Kidney (tissue), 14 donors: Measurements from ENCODE around the gene CIRBP. TPM values are rescaled to one million over a fixed set of nuclear protein-coding genes. Genes with fewer than 3 reads are reported as not detected.
A peak's percentile ranks its signal among the peaks of the same experiment; 100 is the strongest.

Experiments used
- DNase-seq, 5 donors: peaks; one replicate each; pipeline ENCODE4 v3.0.0-alpha.2; 2013 to 2020
- FAIRE-seq: peaks from 2 replicates; lab custom pipeline; 2012; peaks lifted over from hg19 to GRCh38; lab: Jason Lieb, UNC
- H3K27ac ChIP-seq, 2 donors: one replicate each; pipeline ENCODE4 v1.7.0; 2013; ENCODE audit warnings: low read depth in 2 of 2, low read length in 2 of 2, inconsistent platforms in 1 of 2
- H3K27me3 ChIP-seq: one replicate; pipeline ENCODE4 v1.7.1; 2013; ENCODE audit warnings: low read length, inconsistent platforms; ENCODE audit not compliant: control insufficient read depth, insufficient read depth
- H3K36me3 ChIP-seq, 3 donors: one replicate each; pipeline versions ENCODE4 v1.7.0 to v1.7.1; 2013; ENCODE audit warnings: low read length in 3 of 3, control low read depth in 1 of 3, inconsistent platforms in 1 of 3; ENCODE audit not compliant: insufficient read depth in 3 of 3, control insufficient read depth in 2 of 3
- H3K4me1 ChIP-seq, 3 donors: one replicate each; pipeline versions ENCODE4 v1.7.0 to v1.7.1; 2013; ENCODE audit warnings: low read length in 3 of 3, inconsistent platforms in 1 of 3, low read depth in 1 of 3; ENCODE audit not compliant: control insufficient read depth in 2 of 3, insufficient read depth in 2 of 3
- H3K4me3 ChIP-seq, 3 donors: one replicate each; pipeline versions ENCODE4 v1.7.0 to v1.8.1; 2013; ENCODE audit warnings: low read length in 3 of 3, control low read depth in 1 of 3, inconsistent platforms in 1 of 3
- H3K9ac ChIP-seq, 3 donors: one replicate each; pipeline versions ENCODE4 v1.7.0 to v1.7.1; 2013; ENCODE audit warnings: low read length in 3 of 3, control low read depth in 1 of 3, inconsistent platforms in 1 of 3
- H3K9me3 ChIP-seq, 3 donors: one replicate each; pipeline versions ENCODE4 v1.7.0 to v1.7.1; 2013; ENCODE audit warnings: low read length in 3 of 3, control low read depth in 1 of 3, inconsistent platforms in 1 of 3; ENCODE audit not compliant: control insufficient read depth in 2 of 3, insufficient read depth in 1 of 3
- CTCF ChIP-seq: IDR thresholded peaks from 3 replicates; pipeline ENCODE4 v1.5.1; 2012; ENCODE audit warnings: mild to moderate bottlenecking, moderate library complexity, borderline replicate concordance; ENCODE audit not compliant: insufficient read depth; ENCODE audit errors: extremely low read depth
- intact Hi-C: fragments of 100-400 bp; cut with DNase I; formaldehyde crosslinking; loops from one replicate; pipeline ENCODE4 v1.11.1; 2022
- polyA plus RNA-seq: library from polyadenylated mRNA; stranded (reverse); fragments of 350-450 nt; fragmentation: Illumina TruSeq; extraction: RNeasy Lipid Tissue Mini Kit (QIAGEN cat#74804); gene quantifications from one replicate; pipeline ENCODE4 v1.2.3, GENCODE V29; 2014; ENCODE audit warnings: low read depth, low replicate concordance; ENCODE audit not compliant: insufficient read depth
- total RNA-seq: library from RNA; stranded (reverse); fragmentation: NEBNext Ultra II Directional; extraction: Animal tissue kit (Norgen Biotek cat#: 25700); gene quantifications from one replicate; pipeline ENCODE4 v1.2.1, GENCODE V29; 2021
- donor health status: control.
- donor health status: control.
- donor health status: control.
- donor health status: control.
- donor health status: control.
- donor health status: DM: yes; HTN: yes; CAD: no.
- donor health status: Normal renal cell carcinoma (clear cell type).

Gene CIRBP
- total and polyA plus RNA-seq, 2 donors from 2014 or later, result 408 to 533 TPM

- Histone ChIP-seq H3K9ac (no peak overlapping the region), H3K27ac (no peak overlapping the region), H3K27me3 (peaks cover 4% of the 10 kb centered on the region), H3K36me3 (no peaks in the 10 kb centered on the region), H3K9me3 (no peaks in the 10 kb centered on the region), H3K4me3 (no peak overlapping the region), H3K4me1 (no peaks in the 10 kb centered on the region)
- peak in 3 of 5 donors; percentile 47 to 73 (median 53) for DNase-seq
- TF ChIP-seq CTCF, result no peak
- FAIRE-seq, result no peak
- intact Hi-C loops, result no loop called here
Measured at GRCh38 chr19:1312767-1313694, 43.9 kb downstream of the CIRBP start.

GRCh38 chr19:1313695-1314613 is 44.8 kb downstream of the CIRBP start:
- Histone ChIP-seq H3K27me3 (peaks cover 4% of the 10 kb centered on the region), H3K27ac (no peak overlapping the region), H3K4me3 (no peak overlapping the region), H3K9me3 (no peaks in the 10 kb centered on the region), H3K9ac (no peak overlapping the region), H3K4me1 (no peaks in the 10 kb centered on the region), H3K36me3 (no peaks in the 10 kb centered on the region)
- no peak for TF ChIP-seq CTCF
- DNase-seq (no peak), FAIRE-seq (no peak)
- intact Hi-C loops, result no loop called here

- FAIRE-seq (no peak), DNase-seq (peak in 1 of 5 donors; percentile 64)
- intact Hi-C loops, result no loop called here
- TF ChIP-seq CTCF, result peak; percentile 62
- H3K36me3 ChIP-seq, result no peaks in the 10 kb centered on the region
- peaks cover 4% of the 10 kb centered on the region for H3K27me3 ChIP-seq
- H3K4me3 ChIP-seq, result no peak overlapping the region
- H3K9ac ChIP-seq, result no peak overlapping the region
- H3K4me1 ChIP-seq, result no peaks in the 10 kb centered on the region
- H3K27ac ChIP-seq, result no peak overlapping the region
- no peaks in the 10 kb centered on the region for H3K9me3 ChIP-seq
Measured at GRCh38 chr19:1315470-1316166, 46.5 kb downstream of the CIRBP start.
